ENCODE results near the gene DGKI. TPM values are rescaled to one million over a fixed set of nuclear protein-coding genes. Genes with fewer than 3 reads are reported as not detected.

Gene DGKI
- 0.39 TPM in 1 of 2 replicates, not detected in the other for total RNA-seq (2021)
- percentile 14 among the genes with signal in this experiment for Bru-seq, nascent RNA
- percentile 12 among the genes with signal in this experiment for BruChase-seq, experiment 1, labeled RNA remaining after a 2-hour chase
- BruChase-seq, experiment 2, labeled RNA remaining after a 6-hour chase = percentile 12 among the genes with signal in this experiment
- long read RNA-seq, partial matches to known transcripts = 0 of 1 reads
- long read RNA-seq, other reads (novel, unspliced or antisense) = 1 of 1 reads

GRCh38 chr7:137846827-137847567, at the start of gene DGKI:
DGKI (minus strand) TSS chr7:137846974.
- no peak for DNase-seq (ENCODE audit: low spot score)
- TF ChIP-seq EZH2 (IDR thresholded peaks at IDR 0.05; ENCODE audit: borderline replicate concordance, low read depth, low read length, poor library complexity, severe bottlenecking) (peak; percentile 93), CTCF (conservative IDR thresholded peaks at IDR 0.05; ENCODE audit: low read depth, low read length) (no peak)
- Histone ChIP-seq H3K27ac (ENCODE audit: low read depth, low read length, poor library complexity, severe bottlenecking) (no peak within 1 kb of the TSS), H3K4me3 (ENCODE audit: low read depth, low read length, poor library complexity, severe bottlenecking) (no peak within 1 kb of the TSS), H3K27me3 (replicated peaks; ENCODE audit: insufficient read depth, low read depth, low read length, poor library complexity) (peaks cover 82% of the 10 kb centered on the region), H3K9me3 (ENCODE audit: low read depth, low read length, poor library complexity, severe bottlenecking) (no peaks in the 10 kb centered on the region), H3K4me1 (ENCODE audit: insufficient read depth, low read length, poor library complexity, severe bottlenecking) (no peaks in the 10 kb centered on the region), H3K36me3 (ENCODE audit: insufficient read depth, low read length, poor library complexity, severe bottlenecking) (no peaks in the 10 kb centered on the region)
- POLR2A ChIA-PET (ENCODE audit: low non-redundant PET) = no interaction called here
- BruUV-seq (replicated peaks) = no TSS peak
- intact Hi-C loops (cut with micrococcal nuclease; ENCODE audit: unreplicated experiment) = no loop called here
- CTCF ChIA-PET = no interaction called here

GRCh38 chr7:137895301-137896221, 48.8 kb upstream of the DGKI start:
- Histone ChIP-seq H3K27ac (ENCODE audit: low read depth, low read length, poor library complexity, severe bottlenecking) (no peak overlapping the region), H3K4me3 (ENCODE audit: low read depth, low read length, poor library complexity, severe bottlenecking) (no peak overlapping the region), H3K9me3 (ENCODE audit: low read depth, low read length, poor library complexity, severe bottlenecking) (no peaks in the 10 kb centered on the region), H3K36me3 (ENCODE audit: insufficient read depth, low read length, poor library complexity, severe bottlenecking) (no peaks in the 10 kb centered on the region), H3K4me1 (ENCODE audit: insufficient read depth, low read length, poor library complexity, severe bottlenecking) (peaks cover 15% of the 10 kb centered on the region), H3K27me3 (replicated peaks; ENCODE audit: insufficient read depth, low read depth, low read length, poor library complexity) (no peaks in the 10 kb centered on the region)
- no peak for DNase-seq (ENCODE audit: low spot score)
- BruUV-seq (replicated peaks) = no TSS peak
- ChIA-PET POLR2A (ENCODE audit: low non-redundant PET) (no interaction called here), CTCF (no interaction called here)
- intact Hi-C loops (cut with micrococcal nuclease; ENCODE audit: unreplicated experiment) = no loop called here
- TF ChIP-seq CTCF (conservative IDR thresholded peaks at IDR 0.05; ENCODE audit: low read depth, low read length) (no peak), EZH2 (IDR thresholded peaks at IDR 0.05; ENCODE audit: borderline replicate concordance, low read depth, low read length, poor library complexity, severe bottlenecking) (no peak)

- TF ChIP-seq EZH2 (IDR thresholded peaks at IDR 0.05; ENCODE audit: borderline replicate concordance, low read depth, low read length, poor library complexity, severe bottlenecking) = no peak
- Histone ChIP-seq H3K27ac (ENCODE audit: low read depth, low read length, poor library complexity, severe bottlenecking) (no peak overlapping the region), H3K4me1 (ENCODE audit: insufficient read depth, low read length, poor library complexity, severe bottlenecking) (peaks cover under 1% of the 10 kb centered on the region), H3K36me3 (ENCODE audit: insufficient read depth, low read length, poor library complexity, severe bottlenecking) (no peaks in the 10 kb centered on the region), H3K27me3 (replicated peaks; ENCODE audit: insufficient read depth, low read depth, low read length, poor library complexity) (no peaks in the 10 kb centered on the region), H3K9me3 (ENCODE audit: low read depth, low read length, poor library complexity, severe bottlenecking) (no peaks in the 10 kb centered on the region), H3K4me3 (ENCODE audit: low read depth, low read length, poor library complexity, severe bottlenecking) (no peak overlapping the region)
- DNase-seq (ENCODE audit: low spot score) = no peak
- ChIA-PET POLR2A (ENCODE audit: low non-redundant PET) (no interaction called here), CTCF (no interaction called here)
- intact Hi-C loops (cut with micrococcal nuclease; ENCODE audit: unreplicated experiment) = no loop called here
- no TSS peak for BruUV-seq (replicated peaks)
Observed at GRCh38 chr7:137893143-137893742, 46.5 kb upstream of the DGKI start.
